GM18858 (cell line): ENCODE measurements around the gene CAPN8.

Source experiments
- ATAC-seq: cut with Tn5 transposase; IDR thresholded peaks from one replicate; pipeline ENCODE4 v1.9.1; 2021; ENCODE audit not compliant: unreplicated experiment

Gene CAPN8

GRCh38 chr1:223657978-223658377 lies 7.5 kb downstream of the CAPN8 start:
- ATAC-seq = no peak

- no peak for ATAC-seq
Observed at GRCh38 chr1:223654083-223654482, 11.4 kb downstream of the CAPN8 start.

- ATAC-seq = no peak
Observed at GRCh38 chr1:223653431-223653830, 12.1 kb downstream of the CAPN8 start.

GRCh38 chr1:223653015-223653414 lies 12.5 kb downstream of the CAPN8 start:
- ATAC-seq = no peak

- no peak for ATAC-seq
Observed at GRCh38 chr1:223652436-223652941, 13.0 kb downstream of the CAPN8 start.

GRCh38 chr1:223651291-223651991 lies 14.1 kb downstream of the CAPN8 start:
- no peak for ATAC-seq

GRCh38 chr1:223650465-223650864 lies 15.0 kb downstream of the CAPN8 start:
- ATAC-seq = no peak

- ATAC-seq = no peak
Observed at GRCh38 chr1:223649222-223649621, 16.3 kb downstream of the CAPN8 start.

- ATAC-seq = no peak
Observed at GRCh38 chr1:223647249-223647648, 18.3 kb downstream of the CAPN8 start.

- no peak for ATAC-seq
Observed at GRCh38 chr1:223645903-223646302, 19.6 kb downstream of the CAPN8 start.

GRCh38 chr1:223642237-223642636 lies 23.3 kb downstream of the CAPN8 start:
- ATAC-seq = no peak

- no peak for ATAC-seq
Observed at GRCh38 chr1:223641523-223642039, 23.9 kb downstream of the CAPN8 start.

- ATAC-seq = no peak
Observed at GRCh38 chr1:223639331-223639749, 26.2 kb downstream of the CAPN8 start.

GRCh38 chr1:223635236-223635635 lies 30.3 kb downstream of the CAPN8 start:
- ATAC-seq = no peak

GRCh38 chr1:223634423-223634822 lies 31.1 kb downstream of the CAPN8 start:
- no peak for ATAC-seq

GRCh38 chr1:223631956-223632355 lies 33.5 kb downstream of the CAPN8 start:
- ATAC-seq = no peak

GRCh38 chr1:223631473-223631872 lies 34.0 kb downstream of the CAPN8 start:
- ATAC-seq = no peak

GRCh38 chr1:223629126-223629457 lies 36.4 kb downstream of the CAPN8 start:
- ATAC-seq = no peak

- ATAC-seq = no peak
Observed at GRCh38 chr1:223628233-223629125, 37.0 kb downstream of the CAPN8 start.

- ATAC-seq = no peak
Observed at GRCh38 chr1:223622132-223622842, 43.2 kb downstream of the CAPN8 start.

- ATAC-seq = peak; percentile 95
Observed at GRCh38 chr1:223621312-223621734, 44.2 kb downstream of the CAPN8 start.
